GM12892 (cell line): ENCODE data around the gene CALCOCO1.

Source experiments
- POLR2A ChIP-seq: IDR thresholded peaks from 2 replicates; pipeline ENCODE4 v1.6.1; 2011; ENCODE audit warnings: low read depth, low read length, control low read depth
- POLR2AphosphoS5 ChIP-seq: IDR thresholded peaks from 2 replicates; pipeline ENCODE4 v1.6.1; 2011; ENCODE audit warnings: low read depth, low read length, control low read depth
- TAF1 ChIP-seq: IDR thresholded peaks from 2 replicates; pipeline ENCODE4 v1.6.1; 2011; ENCODE audit warnings: low read depth, mild to moderate bottlenecking, control low read depth, low read length, borderline replicate concordance

DNA sequence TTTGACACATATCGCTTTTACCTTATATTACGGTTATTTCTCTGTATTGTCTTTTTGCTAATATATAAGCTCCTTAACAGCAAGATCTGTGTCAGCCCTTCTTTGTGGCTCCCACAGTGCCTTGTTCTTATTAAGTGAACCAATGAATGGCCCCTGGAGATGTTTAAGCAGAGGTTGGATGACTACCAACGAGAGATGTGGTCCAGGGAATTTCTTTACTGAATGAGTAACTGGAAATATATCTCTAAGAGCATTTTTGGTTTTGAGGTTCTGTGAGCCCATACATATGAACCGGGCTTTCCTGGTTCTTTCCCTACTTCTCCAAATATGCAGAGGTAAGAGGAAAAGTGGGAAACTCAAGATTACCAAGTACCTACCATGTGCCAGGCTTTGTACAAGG is 23.5 kb downstream of the CALCOCO1 start:
- TF ChIP-seq POLR2AphosphoS5 (no peak), TAF1 (no peak), POLR2A (no peak)
